Natural killer cell (primary cell): ENCODE measurements around the gene CALHM5. TPM values are rescaled to one million over a fixed set of nuclear protein-coding genes. Genes with fewer than 3 reads are reported as not detected.

Experiments used
- ATAC-seq, 3 donors: fragments of 150-1000 bp in 2 of 3; fragments of 200-7000 bp in 1 of 3; cut with Tn5 transposase; 1 replicate in 1 of 3; 2 replicates in 2 of 3; pipeline ENCODE4 v1.10.0; 2021; ENCODE audit warnings: mild to moderate bottlenecking in 2 of 3, moderate library complexity in 2 of 3
- DNase-seq, 2 donors: peaks; one replicate each; pipeline versions ENCODE4 v3.0.0 to v3.0.0-alpha.2; 2013 to 2021; ENCODE audit warnings: mixed read lengths in 1 of 2
- H3K27ac ChIP-seq: one replicate; pipeline ENCODE4 v1.5.1; 2013; ENCODE audit warnings: mild to moderate bottlenecking, low read length
- H3K27me3 ChIP-seq: one replicate; pipeline ENCODE4 v1.6.1; 2013; ENCODE audit warnings: low read length; ENCODE audit not compliant: control insufficient read depth, insufficient read depth
- H3K36me3 ChIP-seq: one replicate; pipeline ENCODE4 v1.6.1; 2013; ENCODE audit warnings: low read length; ENCODE audit not compliant: control insufficient read depth, insufficient read depth
- H3K4me1 ChIP-seq: one replicate; pipeline ENCODE4 v1.6.1; 2013; ENCODE audit warnings: low read length; ENCODE audit not compliant: control insufficient read depth, insufficient read depth
- H3K4me3 ChIP-seq: one replicate; pipeline ENCODE4 v1.5.1; 2013; ENCODE audit warnings: low read length
- H3K9me3 ChIP-seq: one replicate; pipeline ENCODE4 v1.6.1; 2013; ENCODE audit warnings: low read length; ENCODE audit not compliant: control insufficient read depth, insufficient read depth
- H3K27ac Mint-ChIP-seq, 2 donors: one replicate each; pipeline ENCODE4 v1.8.0; 2022; ENCODE audit warnings: mild to moderate bottlenecking in 2 of 2, mixed read lengths in 2 of 2, moderate library complexity in 1 of 2
- H3K27me3 Mint-ChIP-seq, 2 donors: one replicate each; pipeline ENCODE4 v1.8.0; 2022; ENCODE audit warnings: low read depth in 2 of 2, mixed read lengths in 2 of 2
- H3K36me3 Mint-ChIP-seq: one replicate; pipeline ENCODE4 v1.8.0; 2022; ENCODE audit warnings: mixed read lengths
- H3K4me1 Mint-ChIP-seq, 2 donors: one replicate each; pipeline ENCODE4 v1.8.0; 2022; ENCODE audit warnings: mixed read lengths in 2 of 2
- H3K4me3 Mint-ChIP-seq: one replicate; pipeline ENCODE4 v1.8.0; 2022; ENCODE audit warnings: mild to moderate bottlenecking, moderate library complexity, mixed read lengths
- H3K9me3 Mint-ChIP-seq, 2 donors: one replicate each; pipeline ENCODE4 v1.8.0; 2022; ENCODE audit warnings: mixed read lengths in 2 of 2
- CTCF ChIP-seq: fragments of 200-600 bp; IDR thresholded peaks from one replicate; pipeline ENCODE4 v1.8.0; 2022; ENCODE audit warnings: antibody characterized with exemption
- WGBS: methylation state at CpG from one replicate; pipeline ENCODE4 v1.1.7; 2013; ENCODE audit warnings: missing lambda C conversion rate; ENCODE audit not compliant: insufficient coverage; 5-methylcytosine and 5-hydroxymethylcytosine counted together
- intact Hi-C: fragments of 100-400 bp; cut with micrococcal nuclease; formaldehyde crosslinking; loops from one replicate; pipeline ENCODE4 v1.14.2; 2022
- total RNA-seq, 4 donors: library from RNA; stranded (reverse); fragments of 120-200 nt in 1 of 4; gene quantifications; one replicate each; pipeline versions ENCODE4 v1.2.3 to v1.2.4, GENCODE V29; 2013 to 2022

Gene CALHM5
- total RNA-seq, 3 donors from 2014 or later (not counting 1 experiment from before 2014, with no cell fraction given), result 0.05 TPM; not detected in 1

- H3K36me3 ChIP-seq, result peaks cover 13% of the 10 kb centered on the region
- intact Hi-C loops, result loop anchor here (1.0 to 5.0 kb wide), 6 partner anchors 35 to 471 kb away; partner anchors contain the start of genes KPNA5, NT5DC1, TSPYL1 and TSPYL4
- no peaks in the 10 kb centered on the region for H3K36me3 Mint-ChIP-seq
- peaks cover 4% of the 10 kb centered on the region for H3K4me1 ChIP-seq
- 0% methylated on average over 5 of the region's 12 CpGs for WGBS
- peaks cover 44 to 48% of the 10 kb centered on the region in 2 donors for H3K4me1 Mint-ChIP-seq
- H3K27me3 ChIP-seq, result no peaks in the 10 kb centered on the region
- TF ChIP-seq CTCF, result no peak
- H3K27me3 Mint-ChIP-seq, result peaks cover 2 to 4% of the 10 kb centered on the region in 2 donors
- DNase-seq, result no peak
- ATAC-seq, result no peak
- H3K4me3 ChIP-seq, result peak overlapping the region; percentile 66
- H3K9me3 ChIP-seq, result no peaks in the 10 kb centered on the region
- H3K4me3 Mint-ChIP-seq, result peak overlapping the region; percentile 98
- H3K27ac Mint-ChIP-seq, result peak overlapping the region; percentile 99
- peak overlapping the region; percentile 88 for H3K27ac ChIP-seq
- no peaks in the 10 kb centered on the region for H3K9me3 Mint-ChIP-seq
Measured at GRCh38 chr6:116571683-116572000, 60.2 kb downstream of the CALHM5 start.

GRCh38 chr6:116572162-116572561, 60.7 kb downstream of the CALHM5 start:
- peak overlapping the region; percentile 98 for H3K4me3 Mint-ChIP-seq
- no peaks in the 10 kb centered on the region for H3K36me3 Mint-ChIP-seq
- no peaks in the 10 kb centered on the region for H3K9me3 Mint-ChIP-seq
- no peak for ATAC-seq
- H3K4me3 ChIP-seq, result peak overlapping the region; percentile 66
- no peaks in the 10 kb centered on the region for H3K27me3 Mint-ChIP-seq
- H3K4me1 Mint-ChIP-seq, result peaks cover 47 to 52% of the 10 kb centered on the region in 2 donors
- intact Hi-C loops, result loop anchor here (5.0 kb wide), 1 partner anchor 95 kb away; the partner anchor contains the start of gene ZUP1
- H3K27ac ChIP-seq, result peak overlapping the region; percentile 88
- H3K9me3 ChIP-seq, result no peaks in the 10 kb centered on the region
- H3K4me1 ChIP-seq, result peaks cover 4% of the 10 kb centered on the region
- peak overlapping the region; percentile 99 for H3K27ac Mint-ChIP-seq
- H3K36me3 ChIP-seq, result peaks cover 13% of the 10 kb centered on the region
- peak in 1 of 2 donors; percentile 29 for DNase-seq
- no peaks in the 10 kb centered on the region for H3K27me3 ChIP-seq
- TF ChIP-seq CTCF, result no peak
- 5% methylated on average over 6 of the region's 7 CpGs for WGBS

Other genes starting within 250 kb of the CALHM5 start
- gene TSPYL1, start 231.7 kb upstream of the CALHM5 start, total RNA-seq, result 100 to 1,000 TPM; 134 to 143 (median 142) TPM
- 1 to 10 TPM; 7.4 to 9.6 (median 7.6) TPM for gene DSE, start 140.7 kb upstream of the CALHM5 start, total RNA-seq
- gene CALHM6, start 50.3 kb upstream of the CALHM5 start, total RNA-seq, result 10 to 100 TPM in 2 of 3 donors, 1 to 10 TPM in 1; 7.9 to 20.6 (median 12.3) TPM
- under 1 TPM in 1 of 3 donors, not detected in 2; 0.66 TPM for gene TRAPPC3L, start 34.0 kb downstream of the CALHM5 start, total RNA-seq
- gene CALHM4, start 42.1 kb downstream of the CALHM5 start, total RNA-seq, result not detected
- gene RWDD1, start 59.9 kb downstream of the CALHM5 start, total RNA-seq, result 10 to 100 TPM; 47.0 to 48.9 (median 47.1) TPM
- 1 to 10 TPM in 1 of 3 donors, under 1 TPM in 2; 0.64 to 1.0 (median 0.95) TPM for gene RSPH4A, start 104.8 kb downstream of the CALHM5 start, total RNA-seq
- gene ZUP1, start 157.1 kb downstream of the CALHM5 start, total RNA-seq, result 10 to 100 TPM; 16.4 to 20.0 (median 19.4) TPM
- gene KPNA5, start 169.6 kb downstream of the CALHM5 start, total RNA-seq, result 10 to 100 TPM; 28.6 to 31.4 (median 29.1) TPM